Activated CD8-positive, alpha-beta memory T cell treated with anti-CD3 and anti-CD28 coated beads for 24 hours (primary cell): ENCODE measurements around the gene SEMA3F.

Source experiments
- DNase-seq: peaks from one replicate; pipeline ENCODE4 v3.0.0-alpha.2; 2020

Gene SEMA3F

DNA sequence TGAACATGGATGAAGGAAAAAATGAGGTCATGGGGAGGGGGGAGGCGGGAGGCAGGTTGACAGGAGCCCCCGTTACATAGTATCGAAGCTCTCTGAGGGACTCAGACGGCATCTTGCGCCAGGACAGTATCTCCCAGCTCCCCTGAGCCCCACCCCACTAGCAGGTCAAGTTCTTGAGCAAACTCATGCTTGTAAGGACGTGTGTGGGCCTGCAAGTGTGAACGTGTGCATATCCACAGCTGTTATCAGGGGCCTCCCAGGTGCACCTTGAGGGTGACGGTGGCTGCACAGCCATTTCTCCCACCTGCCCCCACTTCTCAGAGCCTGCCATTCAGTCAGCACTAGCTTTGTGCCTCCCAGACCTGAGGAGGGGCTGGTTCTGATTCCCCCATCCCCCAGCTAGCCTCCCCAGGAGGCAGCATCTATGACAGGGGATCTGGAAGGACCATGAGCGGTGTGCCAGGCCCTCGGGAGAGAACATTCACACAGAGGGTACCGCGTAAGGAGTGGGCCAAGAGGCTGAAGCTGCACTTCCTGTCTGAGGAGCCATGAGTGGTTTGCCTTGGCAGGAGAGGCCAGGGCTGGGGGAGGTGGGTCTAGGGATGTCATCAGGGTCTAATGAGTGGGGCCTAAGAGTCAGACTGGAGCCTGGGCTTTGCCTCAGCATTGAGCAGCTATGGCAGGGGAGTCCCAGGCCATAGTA lies 2.9 kb downstream of the SEMA3F start:
- DNase-seq = no peak

DNA sequence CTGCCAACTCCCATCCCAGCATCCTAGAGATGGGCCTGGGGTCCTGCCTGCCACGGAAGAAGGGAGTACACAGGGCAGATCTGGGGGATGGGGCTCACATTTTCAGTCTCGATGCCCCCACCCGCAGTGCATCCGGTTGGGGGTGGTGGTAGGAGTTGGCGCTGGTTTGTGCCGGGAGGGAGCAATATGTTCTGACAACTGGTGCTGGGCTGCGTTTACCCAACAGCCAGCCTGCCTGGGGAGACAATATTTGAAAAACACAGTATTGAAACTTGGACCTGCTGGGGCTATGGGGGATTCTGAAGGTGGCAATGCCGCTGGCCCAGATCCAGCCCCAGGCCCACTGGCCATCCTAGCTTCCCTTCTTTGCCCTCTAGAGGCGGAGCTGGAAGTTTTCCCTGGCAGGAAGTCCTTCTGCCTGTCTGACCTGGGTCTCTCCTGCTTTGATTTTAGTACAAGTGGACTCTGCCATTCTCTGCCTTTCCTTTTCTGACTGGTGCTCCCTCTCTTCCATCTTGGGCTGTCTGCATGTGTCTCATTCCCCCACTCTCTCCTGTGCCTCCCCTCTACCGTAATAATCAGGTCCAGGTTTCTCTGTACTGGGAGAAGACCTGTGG lies 3.5 kb downstream of the SEMA3F start:
- no peak for DNase-seq

DNA sequence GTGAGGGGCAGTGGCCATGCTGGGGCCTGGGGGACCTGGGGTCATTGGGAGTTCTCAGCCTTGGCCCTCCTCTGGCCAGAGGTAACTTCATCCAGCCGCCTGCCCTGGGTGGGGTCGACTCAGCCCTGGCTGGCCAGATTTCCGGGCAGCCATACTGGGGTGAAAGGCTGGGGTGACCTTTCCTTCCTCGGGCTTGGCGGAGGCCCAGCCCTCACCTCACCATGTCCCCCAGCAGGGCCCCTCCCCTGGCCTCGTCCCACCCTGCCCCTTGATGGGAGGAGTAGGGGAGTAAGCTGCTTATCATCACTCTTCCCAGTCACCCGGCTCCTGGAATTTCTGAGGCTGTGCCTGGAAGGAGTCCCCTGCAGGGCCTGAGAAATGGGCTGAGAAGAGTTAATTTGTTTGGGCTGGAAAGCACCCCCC lies 5.4 kb downstream of the SEMA3F start:
- no peak for DNase-seq

- no peak for DNase-seq
Observed at GRCh38 chr3:50161320-50161719, 6.2 kb downstream of the SEMA3F start.

- no peak for DNase-seq
Observed at GRCh38 chr3:50162034-50162883, 7.1 kb downstream of the SEMA3F start.

DNA sequence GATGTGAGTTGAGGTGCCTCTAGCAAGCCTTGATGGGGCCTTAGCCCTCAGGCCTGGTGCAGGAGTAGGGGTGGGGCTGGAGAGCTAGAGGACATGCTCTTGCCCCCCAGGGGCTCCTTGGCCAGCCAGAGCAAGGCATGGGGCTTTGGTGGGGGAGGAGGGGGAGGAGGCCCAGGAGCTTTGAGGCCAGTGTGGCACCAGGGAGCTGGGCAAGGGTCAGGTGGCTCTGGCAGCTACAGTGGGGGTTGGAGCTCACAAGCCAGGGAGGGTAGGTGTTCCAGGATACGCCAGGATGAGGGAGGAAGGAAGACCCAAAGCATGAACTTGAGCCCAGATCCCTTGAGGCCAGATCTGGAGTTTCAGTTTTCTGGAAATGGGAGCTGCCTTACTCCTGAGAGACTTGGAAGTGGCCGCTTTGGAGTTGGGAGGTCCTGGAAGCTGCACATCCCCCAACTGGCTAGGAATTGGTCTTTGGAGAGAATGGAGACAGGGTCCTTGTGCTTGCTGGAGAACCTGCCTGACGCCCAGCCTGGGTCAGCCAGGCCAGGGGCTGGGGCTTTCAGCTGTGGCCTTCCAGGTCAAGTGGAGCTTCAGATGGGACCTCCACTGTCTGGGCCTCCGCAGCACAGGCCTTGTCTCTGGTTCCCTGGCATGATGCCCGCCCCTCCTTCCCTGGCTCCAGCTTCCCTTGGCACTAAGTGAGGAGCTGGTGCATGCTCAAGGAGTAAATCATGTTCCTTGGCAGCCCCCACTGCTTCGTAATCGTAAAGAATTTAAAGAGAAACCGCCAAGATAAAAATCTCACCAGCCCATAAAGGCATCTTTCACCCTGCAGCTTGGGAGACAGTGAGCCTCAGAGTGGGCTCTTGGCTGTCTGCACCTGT lies 8.7 kb downstream of the SEMA3F start:
- no peak for DNase-seq

DNA sequence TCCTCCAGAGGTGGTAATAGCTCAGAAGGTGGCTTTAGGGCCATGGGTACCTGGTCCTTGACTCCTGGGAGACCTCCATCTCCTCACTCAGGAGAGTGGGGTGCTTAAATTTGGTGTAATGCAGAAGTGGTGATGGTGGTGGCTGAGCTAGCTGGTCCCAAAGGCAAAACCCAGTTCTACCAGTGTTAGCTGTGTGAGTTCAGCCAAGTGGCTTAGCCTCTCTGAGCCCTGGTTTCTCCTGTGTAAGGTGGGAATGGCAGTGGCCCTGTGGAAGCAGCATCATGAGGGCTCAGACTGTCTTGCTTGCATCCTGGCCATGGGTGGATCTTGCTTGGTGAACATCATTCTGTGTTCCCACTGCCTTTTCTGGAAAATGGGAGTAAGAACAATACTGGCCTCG lies 9.4 kb downstream of the SEMA3F start:
- no peak for DNase-seq

- DNase-seq = no peak
Observed at GRCh38 chr3:50164984-50165909, 10.1 kb downstream of the SEMA3F start.

DNA sequence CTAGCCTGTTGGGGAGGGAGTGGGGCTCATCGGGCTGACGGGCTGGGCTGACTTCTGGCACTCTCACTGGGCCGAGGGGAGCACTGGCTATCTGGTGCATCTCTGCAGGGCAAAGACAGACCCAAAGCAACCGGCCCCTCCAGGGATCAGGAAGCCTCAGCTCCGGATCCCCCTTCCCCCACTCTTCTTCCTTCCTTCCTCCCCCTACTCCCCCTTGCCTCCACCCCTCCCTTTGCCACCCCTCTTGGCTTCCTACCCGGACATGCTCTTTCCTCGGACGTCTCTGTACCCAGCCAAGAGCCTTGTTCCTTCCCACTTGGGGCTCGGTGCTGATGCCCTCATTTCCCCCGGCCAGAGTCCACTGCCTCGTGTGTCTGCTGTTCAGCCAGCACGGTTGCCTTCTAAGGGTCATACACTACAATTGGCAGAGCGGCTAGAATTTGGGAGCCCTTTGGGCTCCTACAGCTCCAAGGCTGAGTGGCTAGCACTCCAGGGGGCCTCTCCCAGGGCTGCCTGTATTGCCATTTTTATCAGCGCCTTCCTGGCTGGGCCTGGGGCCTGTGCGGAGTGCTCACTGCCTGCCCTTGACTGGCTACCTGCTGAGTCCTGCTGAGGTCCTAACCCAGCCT lies 10.9 kb downstream of the SEMA3F start:
- DNase-seq = no peak

DNA sequence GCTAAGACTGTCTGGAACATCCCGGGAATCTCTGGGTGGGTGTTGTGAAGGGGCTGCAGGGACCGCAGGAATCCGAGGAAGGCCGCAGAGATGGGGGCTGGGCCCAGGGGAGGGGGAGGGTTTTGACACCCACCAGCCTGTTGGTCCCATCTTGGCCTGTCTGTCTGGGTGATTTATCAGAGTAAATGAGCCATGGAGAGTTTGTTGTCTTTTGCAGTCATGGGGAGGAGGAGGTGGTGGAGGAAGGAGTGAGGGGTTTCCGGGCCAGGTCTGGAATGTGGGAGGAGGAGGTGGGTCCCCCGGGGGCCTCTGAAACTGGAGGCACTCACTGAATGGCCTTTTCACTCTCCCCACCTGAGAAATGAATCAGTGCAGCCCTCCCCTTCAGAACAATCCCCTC lies 11.5 kb downstream of the SEMA3F start:
- DNase-seq = no peak

- DNase-seq = no peak
Observed at GRCh38 chr3:50167069-50167840, 12.1 kb downstream of the SEMA3F start.

DNA sequence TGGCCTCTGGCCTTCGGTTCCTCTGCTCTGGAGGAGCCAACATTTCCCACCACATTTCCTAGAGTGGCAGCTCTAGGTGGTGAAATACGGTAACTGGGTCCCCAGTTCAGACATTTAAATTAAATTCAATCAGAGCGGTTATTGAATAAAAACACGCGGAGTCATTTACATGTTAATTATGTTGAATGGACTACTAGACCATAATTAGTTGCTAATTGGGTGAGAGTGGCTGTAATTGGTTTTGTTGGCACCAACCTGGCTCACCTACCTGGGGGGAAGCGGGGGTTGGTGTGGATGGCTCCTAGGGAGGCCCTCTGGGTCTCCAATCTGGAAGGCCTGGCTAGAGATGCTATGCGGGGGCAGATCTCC lies 12.7 kb downstream of the SEMA3F start:
- no peak for DNase-seq

- DNase-seq = no peak
Observed at GRCh38 chr3:50168388-50168787, 13.3 kb downstream of the SEMA3F start.

- DNase-seq = no peak
Observed at GRCh38 chr3:50168791-50169190, 13.7 kb downstream of the SEMA3F start.

DNA sequence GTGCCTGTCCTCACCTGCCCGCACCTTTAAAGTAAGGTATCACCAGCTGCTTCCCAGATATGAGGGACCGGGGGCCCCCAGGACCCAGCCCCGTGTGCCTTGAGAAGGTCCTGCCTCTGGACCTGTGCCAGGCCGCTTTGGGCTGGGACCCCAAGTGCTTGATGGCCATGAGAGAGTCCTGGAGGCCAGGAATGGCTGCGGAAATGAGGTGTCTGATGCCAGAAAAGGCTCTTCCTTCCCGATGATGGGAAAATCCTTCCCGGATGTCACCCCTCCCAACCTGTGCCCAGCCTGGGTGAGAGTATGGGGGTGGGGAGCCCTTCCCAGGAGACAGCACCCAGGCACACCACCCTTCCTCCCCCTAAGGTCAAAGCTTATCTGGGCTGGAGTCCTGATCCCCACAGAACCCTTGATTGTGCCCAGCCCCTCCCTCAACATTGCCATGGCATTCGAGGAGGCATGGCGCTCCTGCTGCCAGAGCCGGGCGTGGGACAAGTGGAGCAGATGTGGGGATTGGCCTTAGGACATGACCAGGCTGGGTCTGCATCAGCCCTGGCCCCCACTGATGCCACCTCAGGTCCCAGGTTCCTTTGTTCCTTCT lies 14.2 kb downstream of the SEMA3F start:
- DNase-seq = no peak

- DNase-seq = no peak
Observed at GRCh38 chr3:50169858-50170257, 14.7 kb downstream of the SEMA3F start.

DNA sequence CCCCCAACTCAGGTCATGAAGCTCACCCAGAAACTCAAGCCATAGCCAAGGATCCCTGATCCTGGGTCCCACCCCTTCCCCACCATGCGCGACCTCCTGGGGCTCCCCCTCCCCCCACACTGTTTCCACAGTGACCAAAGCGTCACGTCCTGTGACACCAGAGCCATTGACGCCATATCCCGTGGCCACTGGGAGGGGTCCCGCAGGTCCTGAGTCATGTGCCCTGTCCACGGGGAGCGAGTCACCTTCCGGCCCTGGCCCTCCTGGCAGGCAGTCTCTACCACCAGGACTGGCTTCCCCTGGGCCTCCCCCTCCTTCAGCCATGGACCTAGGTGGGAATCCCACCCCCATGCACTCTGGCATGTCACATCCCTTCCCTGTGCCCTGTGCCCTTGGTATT lies 15.6 kb downstream of the SEMA3F start:
- DNase-seq = no peak

DNA sequence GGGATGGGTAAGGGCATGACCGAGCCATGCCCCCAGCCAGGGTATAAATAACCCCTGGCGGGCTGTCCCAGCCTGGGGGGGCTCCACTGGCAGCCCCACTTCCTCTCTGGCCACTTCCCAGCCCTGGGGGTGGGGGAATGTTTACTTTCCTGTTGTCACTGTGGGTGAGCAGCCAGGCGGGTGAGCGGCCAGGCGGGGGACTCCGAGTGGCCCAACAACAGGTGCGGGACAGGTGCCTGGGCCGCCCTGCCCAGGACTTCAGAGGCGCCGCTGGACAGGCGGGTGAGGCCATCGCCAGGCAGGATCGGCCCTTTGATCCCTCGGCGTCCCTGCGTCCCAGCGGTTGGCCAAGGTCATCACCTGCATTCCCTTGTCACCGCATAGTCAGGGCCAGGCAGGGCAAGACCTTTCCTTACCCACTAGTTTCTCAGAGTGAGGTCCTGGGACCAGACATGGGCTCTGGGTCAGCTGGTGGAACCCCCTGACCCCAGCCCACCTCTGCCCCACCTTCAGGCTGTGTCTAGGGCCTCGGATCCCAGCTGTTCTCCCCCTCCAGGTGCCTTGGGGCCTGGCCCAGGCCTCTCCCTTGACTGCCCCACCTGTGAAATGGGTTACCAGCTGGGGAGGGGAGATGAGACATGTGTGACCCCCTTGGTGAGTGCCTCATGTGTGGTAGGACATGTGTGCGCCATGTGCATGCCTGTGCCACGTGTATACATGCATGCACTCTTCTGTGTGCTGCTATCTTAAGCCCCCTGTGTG lies 16.6 kb downstream of the SEMA3F start:
- DNase-seq = no peak

DNA sequence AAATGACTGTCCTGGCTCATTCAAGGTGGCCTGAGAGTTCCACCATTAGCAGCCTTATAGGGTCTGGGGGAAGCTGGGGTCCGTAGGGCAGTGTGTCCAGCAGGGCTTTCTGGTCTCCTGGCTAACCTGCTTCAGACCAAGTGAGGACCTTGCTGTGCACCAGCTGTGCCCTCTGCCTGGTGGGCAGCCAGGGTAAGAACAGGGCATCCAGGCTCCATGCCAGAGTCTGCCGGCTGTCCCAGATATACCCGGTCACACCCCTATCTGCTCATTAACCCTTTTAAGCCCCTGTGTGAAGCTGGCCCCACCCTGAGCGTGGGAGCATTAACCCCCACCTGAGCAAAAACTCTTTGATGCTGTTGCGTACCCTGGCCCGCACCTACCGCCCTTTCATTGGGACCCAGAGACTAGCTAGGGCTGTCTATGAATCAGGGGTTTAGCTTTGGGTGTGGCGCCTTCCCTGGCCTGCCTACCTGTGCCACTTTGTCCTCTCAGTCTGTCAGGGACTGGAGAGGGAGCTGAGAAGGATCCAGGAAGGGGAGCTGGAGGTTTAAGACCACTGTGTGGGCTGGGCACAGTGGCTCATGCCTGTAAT lies 17.6 kb downstream of the SEMA3F start:
- DNase-seq = no peak
